ENCODE results near the gene ARMC3.

DNA sequence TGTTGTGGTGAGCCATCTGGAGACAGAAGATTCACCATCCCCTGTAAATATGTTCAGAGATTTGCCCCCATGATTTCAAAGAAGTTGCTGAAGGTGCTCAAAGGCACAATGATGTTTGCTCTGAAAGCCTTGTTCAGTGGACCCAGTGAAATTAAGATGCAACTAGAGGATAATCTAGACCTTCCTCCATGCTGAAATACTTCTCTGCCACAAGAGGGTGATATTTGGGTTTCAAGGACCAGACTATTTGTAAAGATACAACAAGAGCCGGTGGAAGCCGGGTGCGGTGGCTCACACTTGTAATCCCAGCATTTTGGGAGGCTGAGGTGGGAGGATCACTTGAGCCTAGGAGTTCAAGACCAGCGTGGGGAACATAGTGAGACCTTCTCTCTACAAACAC lies 154.0 kb downstream of the ARMC3 start:
- TF ChIP-seq, protein P1, sequence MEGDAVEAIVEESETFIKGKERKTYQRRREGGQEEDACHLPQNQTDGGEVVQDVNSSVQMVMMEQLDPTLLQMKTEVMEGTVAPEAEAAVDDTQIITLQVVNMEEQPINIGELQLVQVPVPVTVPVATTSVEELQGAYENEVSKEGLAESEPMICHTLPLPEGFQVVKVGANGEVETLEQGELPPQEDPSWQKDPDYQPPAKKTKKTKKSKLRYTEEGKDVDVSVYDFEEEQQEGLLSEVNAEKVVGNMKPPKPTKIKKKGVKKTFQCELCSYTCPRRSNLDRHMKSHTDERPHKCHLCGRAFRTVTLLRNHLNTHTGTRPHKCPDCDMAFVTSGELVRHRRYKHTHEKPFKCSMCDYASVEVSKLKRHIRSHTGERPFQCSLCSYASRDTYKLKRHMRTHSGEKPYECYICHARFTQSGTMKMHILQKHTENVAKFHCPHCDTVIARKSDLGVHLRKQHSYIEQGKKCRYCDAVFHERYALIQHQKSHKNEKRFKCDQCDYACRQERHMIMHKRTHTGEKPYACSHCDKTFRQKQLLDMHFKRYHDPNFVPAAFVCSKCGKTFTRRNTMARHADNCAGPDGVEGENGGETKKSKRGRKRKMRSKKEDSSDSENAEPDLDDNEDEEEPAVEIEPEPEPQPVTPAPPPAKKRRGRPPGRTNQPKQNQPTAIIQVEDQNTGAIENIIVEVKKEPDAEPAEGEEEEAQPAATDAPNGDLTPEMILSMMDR (IDR thresholded peaks at IDR 0.05), result peak in 6 of 12 donors; percentile 14 to 28 (median 21)
- TF ChIP-seq POLR2A (IDR thresholded peaks at IDR 0.05), result no peak

All from heart left ventricle (tissue), 13 donors.